Trophoblast cell (in vitro differentiated cells and primary cell): ENCODE data around the gene FAM131C. TPM values are rescaled to one million over a fixed set of nuclear protein-coding genes. Genes with fewer than 3 reads are reported as not detected.

Experiments
- DNase-seq, 2 donors: peaks; one replicate each; pipeline ENCODE4 v3.0.0-alpha.2; 2016
- H2AFZ ChIP-seq: 2 replicates; pipeline ENCODE4 v1.6.1; 2013; ENCODE audit warnings: low read length, moderate library complexity, mild to moderate bottlenecking; ENCODE audit not compliant: insufficient read depth, poor library complexity
- H2AK5ac ChIP-seq: 2 replicates; pipeline ENCODE4 v1.6.1; 2013; ENCODE audit warnings: mild to moderate bottlenecking, low read length
- H2BK120ac ChIP-seq: 2 replicates; pipeline ENCODE4 v1.6.1; 2013; ENCODE audit warnings: low read length, mild to moderate bottlenecking, moderate library complexity; ENCODE audit not compliant: insufficient read depth, poor library complexity
- H2BK12ac ChIP-seq: 2 replicates; pipeline ENCODE4 v1.6.1; 2013; ENCODE audit warnings: mild to moderate bottlenecking, low read length, moderate library complexity
- H2BK5ac ChIP-seq: 2 replicates; pipeline ENCODE4 v1.6.1; 2013; ENCODE audit warnings: low read length, low read depth, moderate library complexity, mild to moderate bottlenecking; ENCODE audit not compliant: poor library complexity
- H3K14ac ChIP-seq: 2 replicates; pipeline ENCODE4 v1.6.1; 2013; ENCODE audit warnings: mild to moderate bottlenecking, low read length
- H3K18ac ChIP-seq: 2 replicates; pipeline ENCODE4 v1.6.1; 2013; ENCODE audit warnings: mild to moderate bottlenecking, low read length
- H3K23ac ChIP-seq: 2 replicates; pipeline ENCODE4 v1.6.1; 2013; ENCODE audit warnings: low read length
- H3K27ac ChIP-seq: 2 replicates; pipeline ENCODE4 v1.5.1; 2013; ENCODE audit warnings: low read depth, mild to moderate bottlenecking, inconsistent platforms, low read length, moderate library complexity
- H3K27me3 ChIP-seq: 2 replicates; pipeline ENCODE4 v1.6.1; 2013; ENCODE audit warnings: inconsistent platforms, mild to moderate bottlenecking, low read length, moderate library complexity; ENCODE audit not compliant: insufficient read depth
- H3K36me3 ChIP-seq, 2 experiments: 1 replicate in 1 of 2; 2 replicates in 1 of 2; pipeline ENCODE4 v1.6.1; 2013; ENCODE audit warnings: low read length in 2 of 2, mild to moderate bottlenecking in 2 of 2, moderate library complexity in 1 of 2; ENCODE audit not compliant: insufficient read depth in 2 of 2, control insufficient read depth in 1 of 2
- H3K4ac ChIP-seq: 2 replicates; pipeline ENCODE4 v1.6.1; 2013; ENCODE audit warnings: low read depth, mild to moderate bottlenecking, low read length, moderate library complexity
- H3K4me1 ChIP-seq, 2 experiments: 1 replicate in 1 of 2; 2 replicates in 1 of 2; pipeline ENCODE4 v1.6.1; 2013; ENCODE audit warnings: low read length in 2 of 2, mild to moderate bottlenecking in 2 of 2, moderate library complexity in 1 of 2; ENCODE audit not compliant: insufficient read depth in 2 of 2, control insufficient read depth in 1 of 2
- H3K4me2 ChIP-seq: 2 replicates; pipeline ENCODE4 v1.6.1; 2013; ENCODE audit warnings: inconsistent platforms, mild to moderate bottlenecking, low read length, moderate library complexity
- H3K4me3 ChIP-seq: 2 replicates; pipeline ENCODE4 v1.5.1; 2013; ENCODE audit warnings: mild to moderate bottlenecking, low read depth, low read length, inconsistent platforms
- H3K79me1 ChIP-seq: one replicate; pipeline ENCODE4 v1.6.1; 2013; ENCODE audit warnings: low read length
- H3K79me2 ChIP-seq: 2 replicates; pipeline ENCODE4 v1.6.1; 2013; ENCODE audit warnings: low read length, mild to moderate bottlenecking; ENCODE audit not compliant: control insufficient read depth, insufficient read depth, poor library complexity
- H3K9ac ChIP-seq: 2 replicates; pipeline ENCODE4 v1.6.1; 2013; ENCODE audit warnings: mild to moderate bottlenecking, low read length
- H3K9me3 ChIP-seq: 2 replicates; pipeline ENCODE4 v1.6.1; 2013; ENCODE audit warnings: low read depth, mild to moderate bottlenecking, control low read depth, inconsistent platforms, low read length; ENCODE audit not compliant: insufficient read depth
- H4K12ac ChIP-seq: 2 replicates; pipeline ENCODE4 v1.6.1; 2013; ENCODE audit warnings: low read depth, mild to moderate bottlenecking, low read length, moderate library complexity
- H4K8ac ChIP-seq: 2 replicates; pipeline ENCODE4 v1.6.1; 2013; ENCODE audit warnings: low read depth, mild to moderate bottlenecking, low read length, moderate library complexity
- H4K91ac ChIP-seq: one replicate; pipeline ENCODE4 v1.6.1; 2013; ENCODE audit warnings: low read depth, mild to moderate bottlenecking, low read length, moderate library complexity
- WGBS: extraction: QIAGEN DNeasy Blood & Tissue Kit; methylation state at CpG from one replicate; pipeline ENCODE4 v1.1.7; 2013; ENCODE audit warnings: missing lambda C conversion rate; ENCODE audit not compliant: insufficient read length, insufficient coverage; ENCODE audit errors: extremely low coverage; 5-methylcytosine and 5-hydroxymethylcytosine counted together
- polyA plus RNA-seq: library from polyadenylated mRNA; stranded (reverse); fragments of 200-250 nt; gene quantifications from 2 replicates; pipeline ENCODE4 v1.2.3, GENCODE V29; 2013

The FAM131C gene
- polyA plus RNA-seq, result 0.04 TPM in 2 replicates

- Histone ChIP-seq H3K79me2 (no peaks in the 10 kb centered on the region), H3K27ac (no peak within 1 kb of the TSS)
- WGBS, result no CpG with 5 or more reads among the region's 54 CpGs
Observed at GRCh38 chr1:16073490-16074119, at the start of gene FAM131C. Gene FAM131C, minus strand, starts transcription at chr1:16073651. Its CDS starts 209 bp downstream, at chr1:16073442.

GRCh38 chr1:16122916-16123315 is 49.5 kb upstream of the FAM131C start:
- no CpG with 5 or more reads among the region's 6 CpGs for WGBS
- H3K79me1 ChIP-seq, result no peaks in the 10 kb centered on the region

More at GRCh38 chr1:16073490-16074119, at the start of gene FAM131C:
- peak in 1 of 2 donors; percentile 26 for DNase-seq
- no peak within 1 kb of the TSS for H3K4ac ChIP-seq
- no peak within 1 kb of the TSS for H3K4me3 ChIP-seq
- H2BK5ac ChIP-seq, result no peak within 1 kb of the TSS
- H2BK12ac ChIP-seq, result no peak within 1 kb of the TSS
- no peak within 1 kb of the TSS for H4K8ac ChIP-seq
- peaks cover 14% of the 10 kb centered on the region for H3K27me3 ChIP-seq
- H3K9me3 ChIP-seq, result no peaks in the 10 kb centered on the region
- no peaks in the 10 kb centered on the region for H3K36me3 ChIP-seq
- no peak within 1 kb of the TSS for H3K23ac ChIP-seq
- H4K91ac ChIP-seq, result no peak within 1 kb of the TSS
- H3K4me1 ChIP-seq, result peaks cover 4 to 6% of the 10 kb centered on the region in 2 experiments
- H2BK120ac ChIP-seq, result no peak within 1 kb of the TSS
- no peak within 1 kb of the TSS for H2AFZ ChIP-seq
- peak within 1 kb of the TSS; percentile 49 for H3K4me2 ChIP-seq
- H3K18ac ChIP-seq, result no peak within 1 kb of the TSS
- no peak within 1 kb of the TSS for H3K9ac ChIP-seq
- H3K79me1 ChIP-seq, result no peaks in the 10 kb centered on the region
- H4K12ac ChIP-seq, result no peak within 1 kb of the TSS
- H3K14ac ChIP-seq, result no peak within 1 kb of the TSS
- no peak within 1 kb of the TSS for H2AK5ac ChIP-seq

GRCh38 chr1:16122350-16122881 is 49.0 kb upstream of the FAM131C start:
- H3K27me3 ChIP-seq, result no peaks in the 10 kb centered on the region
- H4K8ac ChIP-seq, result no peak overlapping the region
- H3K18ac ChIP-seq, result no peak overlapping the region
- H3K36me3 ChIP-seq, result peaks cover 31 to 36% of the 10 kb centered on the region in 2 experiments
- no peak overlapping the region for H3K27ac ChIP-seq
- WGBS, result no CpG with 5 or more reads among the region's 4 CpGs
- H4K91ac ChIP-seq, result no peak overlapping the region
- H3K9me3 ChIP-seq, result peaks cover 2% of the 10 kb centered on the region
- no peaks in the 10 kb centered on the region for H3K79me1 ChIP-seq
- H4K12ac ChIP-seq, result no peak overlapping the region
- H2AFZ ChIP-seq, result no peak overlapping the region
- H3K14ac ChIP-seq, result no peak overlapping the region
- peak; percentile 21 to 23 for DNase-seq
- H2BK120ac ChIP-seq, result no peak overlapping the region
- H2BK12ac ChIP-seq, result no peak overlapping the region
- no peak overlapping the region for H3K9ac ChIP-seq
- H3K4me2 ChIP-seq, result no peak overlapping the region
- H3K4me3 ChIP-seq, result no peak overlapping the region
- H3K79me2 ChIP-seq, result no peaks in the 10 kb centered on the region
- H3K23ac ChIP-seq, result no peak overlapping the region
- H3K4me1 ChIP-seq, result peaks cover 0 to 4% of the 10 kb centered on the region in 2 experiments
- no peak overlapping the region for H2BK5ac ChIP-seq
- H3K4ac ChIP-seq, result no peak overlapping the region
- H2AK5ac ChIP-seq, result no peak overlapping the region

More at GRCh38 chr1:16122916-16123315, 49.5 kb upstream of the FAM131C start:
- Histone ChIP-seq H3K27ac (no peak overlapping the region), H3K27me3 (no peaks in the 10 kb centered on the region), H3K9ac (no peak overlapping the region), H3K4me2 (no peak overlapping the region), H2BK5ac (no peak overlapping the region), H2BK120ac (no peak overlapping the region), H2AK5ac (no peak overlapping the region), H4K8ac (no peak overlapping the region), H3K4me3 (no peak overlapping the region), H2BK12ac (no peak overlapping the region), H3K9me3 (peaks cover 2% of the 10 kb centered on the region), H3K18ac (no peak overlapping the region), H2AFZ (no peak overlapping the region), H4K12ac (no peak overlapping the region), H3K23ac (no peak overlapping the region), H3K4me1 (peaks cover 0 to 5% of the 10 kb centered on the region in 2 experiments), H3K79me2 (no peaks in the 10 kb centered on the region), H3K36me3 (peaks cover 36 to 41% of the 10 kb centered on the region in 2 experiments), H4K91ac (no peak overlapping the region), H3K4ac (no peak overlapping the region), H3K14ac (no peak overlapping the region)
- peak in 1 of 2 donors; percentile 4 for DNase-seq

GRCh38 chr1:16120940-16121410 is 47.5 kb upstream of the FAM131C start:
- Histone ChIP-seq H3K36me3 (peaks cover 18 to 22% of the 10 kb centered on the region in 2 experiments), H3K4ac (no peak overlapping the region), H3K23ac (no peak overlapping the region), H4K12ac (no peak overlapping the region), H3K4me1 (peaks cover 1 to 6% of the 10 kb centered on the region in 2 experiments), H4K91ac (no peak overlapping the region), H3K18ac (no peak overlapping the region), H3K9me3 (peaks cover 2% of the 10 kb centered on the region), H2AFZ (no peak overlapping the region), H3K9ac (no peak overlapping the region), H3K14ac (no peak overlapping the region), H3K4me3 (no peak overlapping the region), H3K79me2 (no peaks in the 10 kb centered on the region), H4K8ac (no peak overlapping the region), H2AK5ac (no peak overlapping the region), H2BK12ac (no peak overlapping the region), H3K79me1 (peaks cover under 1% of the 10 kb centered on the region), H2BK5ac (no peak overlapping the region), H2BK120ac (no peak overlapping the region), H3K4me2 (no peak overlapping the region), H3K27ac (no peak overlapping the region), H3K27me3 (no peaks in the 10 kb centered on the region)
- WGBS, result no CpG with 5 or more reads among the region's 4 CpGs
- no peak for DNase-seq
